ENCODE measurements around the gene PSMA7.

PSMA7 gene

GRCh38 chr20:62137092-62137384 lies 6.2 kb downstream of the PSMA7 start:
- DNase-seq (ENCODE audit: low read depth in 2 of 2), result no peak

GRCh38 chr20:62136283-62137091 lies 6.7 kb downstream of the PSMA7 start:
- peak in 1 of 2 donors; percentile 50 for DNase-seq (ENCODE audit: low read depth in 2 of 2)

DNA sequence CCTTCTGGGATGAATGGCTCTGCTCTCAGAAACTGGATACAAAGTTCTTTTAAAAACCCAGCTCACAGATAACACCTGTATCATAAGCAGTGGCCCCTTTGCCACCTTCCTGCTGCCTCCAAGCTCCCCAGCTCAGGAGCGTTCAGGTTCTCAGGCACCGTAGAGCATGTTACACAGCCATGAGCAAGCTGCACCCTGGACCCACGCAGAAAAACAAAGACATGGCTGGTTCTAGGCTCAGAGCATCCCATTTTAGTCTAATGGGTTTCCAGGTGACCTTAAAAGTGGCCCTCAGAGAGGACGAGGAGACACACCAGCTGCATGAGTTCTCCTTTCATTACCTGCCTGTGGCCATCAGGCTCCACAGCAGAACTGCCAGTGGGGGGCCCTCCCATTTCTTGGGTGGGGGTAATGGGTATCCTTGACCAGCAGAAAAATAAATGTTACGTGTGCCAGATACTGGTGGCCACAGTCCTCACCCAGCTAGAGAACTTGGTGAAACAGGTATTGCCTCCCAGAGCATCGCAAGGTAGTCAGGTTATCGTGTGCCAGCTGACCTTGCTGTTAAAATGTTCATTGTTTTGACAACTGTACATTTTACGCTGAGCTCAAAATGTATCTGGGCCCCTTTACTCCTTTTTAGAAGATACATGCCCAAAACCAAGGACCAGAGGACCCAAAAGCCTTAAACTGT lies 7.5 kb downstream of the PSMA7 start:
- no peak for DNase-seq (ENCODE audit: low read depth in 2 of 2)

DNA sequence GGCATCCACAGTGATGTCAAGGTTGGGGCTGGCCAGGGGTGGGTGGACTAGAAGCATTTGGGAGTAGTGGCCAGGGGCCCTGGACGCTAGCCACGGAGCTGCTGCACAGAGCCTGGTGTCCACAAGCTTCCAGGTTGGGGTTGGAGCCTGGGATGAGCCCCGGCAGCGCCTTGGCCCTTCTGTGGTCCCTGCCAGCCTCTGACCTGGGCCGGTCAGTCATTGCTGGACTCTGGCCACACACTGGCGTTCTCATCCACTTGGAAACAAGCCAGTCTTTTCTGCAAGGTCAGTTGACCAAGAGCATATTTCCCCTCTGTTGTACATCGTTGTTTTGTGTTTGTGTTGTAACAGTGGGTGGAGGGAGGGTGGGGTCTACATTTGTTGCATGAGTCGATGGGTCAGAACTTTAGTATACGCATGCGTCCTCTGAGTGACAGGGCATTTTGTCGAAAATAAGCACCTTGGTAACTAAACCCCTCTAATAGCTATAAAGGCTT lies 8.4 kb downstream of the PSMA7 start:
- no peak for DNase-seq (ENCODE audit: low read depth in 2 of 2)

DNA sequence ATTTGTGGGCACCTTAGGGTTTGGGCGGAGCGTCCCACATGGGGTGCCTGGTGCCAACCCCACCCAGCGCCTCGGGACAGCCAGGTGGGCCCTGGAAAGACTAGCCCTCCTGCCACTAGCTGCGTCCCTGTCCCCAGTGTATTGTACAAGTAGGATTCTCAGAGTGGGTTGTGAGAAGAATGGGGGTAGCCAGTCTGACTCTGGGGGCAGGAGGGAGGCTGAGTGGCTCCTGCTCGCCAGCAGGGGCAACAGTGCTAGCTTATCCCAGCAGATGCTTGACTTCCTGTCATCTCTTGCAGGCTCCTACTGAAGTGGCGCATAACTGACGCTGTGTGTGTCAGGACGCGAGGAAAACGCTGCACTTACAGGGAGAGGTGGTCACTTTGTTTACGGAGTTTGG lies 9.3 kb downstream of the PSMA7 start:
- DNase-seq (ENCODE audit: low read depth in 2 of 2), result no peak

DNA sequence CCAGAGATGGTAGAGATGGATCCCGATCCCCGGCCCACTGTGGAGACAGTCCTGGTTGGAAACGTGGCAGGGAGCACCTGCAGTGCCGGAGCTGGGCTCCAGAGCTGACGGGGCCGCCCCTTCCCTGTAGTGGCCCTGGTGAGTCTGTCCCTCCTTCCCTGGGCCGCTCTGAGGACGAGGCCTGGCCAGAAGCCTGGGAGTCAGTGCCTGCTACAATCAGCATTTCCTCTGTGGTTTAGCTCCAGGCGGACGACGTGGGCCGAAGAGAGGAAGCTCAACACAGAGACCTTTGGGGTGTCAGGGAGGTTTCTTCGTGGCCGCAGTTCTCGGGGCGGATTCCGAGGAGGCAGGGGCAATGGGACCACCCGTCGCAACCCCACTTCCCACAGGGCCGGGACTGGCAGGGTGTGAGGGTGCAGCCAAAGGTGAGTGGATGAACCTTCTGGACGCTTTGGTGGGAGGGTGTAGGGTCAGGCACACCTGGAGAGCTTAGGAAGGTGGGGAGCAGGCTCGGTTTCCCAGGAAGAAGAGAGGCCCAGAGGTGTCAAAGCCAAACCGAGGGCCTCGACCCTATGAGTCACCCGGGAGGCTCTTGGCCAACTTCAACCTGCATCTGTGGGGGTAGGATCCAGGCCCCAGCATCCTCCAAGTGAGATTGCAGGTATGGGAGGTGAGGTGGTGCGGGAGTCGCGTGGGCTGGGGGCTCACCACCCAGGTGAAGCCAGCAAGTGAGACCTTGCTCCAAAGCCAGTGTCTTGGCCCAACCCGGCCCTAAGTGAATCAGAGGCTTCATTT lies 9.9 kb downstream of the PSMA7 start:
- no peak for DNase-seq (ENCODE audit: low read depth in 2 of 2)

GRCh38 chr20:62132421-62132820 lies 10.8 kb downstream of the PSMA7 start:
- no peak for DNase-seq (ENCODE audit: low read depth in 2 of 2)

- no peak for DNase-seq (ENCODE audit: low read depth in 2 of 2)
Measured at GRCh38 chr20:62131560-62132320, 11.5 kb downstream of the PSMA7 start.

GRCh38 chr20:62129731-62130531 lies 13.3 kb downstream of the PSMA7 start:
- no peak for DNase-seq (ENCODE audit: low read depth in 2 of 2)

DNA sequence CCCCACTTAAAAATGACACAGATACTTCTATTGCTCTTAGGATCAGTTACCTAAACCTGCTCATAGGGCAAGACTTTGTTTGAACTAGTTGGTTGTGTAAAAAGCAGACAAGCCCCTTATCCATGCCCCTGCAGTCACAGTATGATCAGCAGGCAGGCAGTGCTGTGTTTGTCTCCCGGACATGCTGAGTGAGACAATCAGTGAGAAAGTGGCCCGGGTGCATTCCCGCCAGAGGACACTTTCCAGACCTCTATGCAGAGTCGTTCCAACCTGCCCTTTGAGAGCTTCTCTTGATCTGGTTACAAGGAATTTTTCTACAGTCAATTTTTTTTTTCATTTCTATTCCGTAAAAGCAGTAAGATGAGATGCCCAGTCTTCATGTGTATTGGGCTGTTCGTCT lies 14.7 kb downstream of the PSMA7 start:
- DNase-seq (ENCODE audit: low read depth in 2 of 2), result no peak

DNA sequence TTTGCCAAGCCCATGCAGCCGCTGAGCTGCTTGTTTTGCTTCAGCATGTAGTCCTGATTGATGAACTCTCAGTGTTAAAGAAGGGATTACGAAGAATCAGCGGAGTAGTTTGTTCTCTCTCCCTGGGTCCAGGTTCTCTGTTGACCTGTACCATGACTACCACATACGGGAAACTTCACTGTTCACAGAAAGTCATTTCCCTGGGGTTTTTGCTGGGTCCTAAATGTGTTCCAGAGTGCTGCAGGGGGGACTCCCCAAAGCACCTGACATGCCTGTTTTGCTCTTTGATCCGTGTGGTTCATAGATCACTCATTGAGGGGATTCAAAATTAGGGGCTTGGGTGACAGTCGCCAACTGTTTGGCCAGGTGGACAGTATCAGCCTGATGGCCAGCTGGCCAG lies 15.4 kb downstream of the PSMA7 start:
- no peak for DNase-seq (ENCODE audit: low read depth in 2 of 2)

DNA sequence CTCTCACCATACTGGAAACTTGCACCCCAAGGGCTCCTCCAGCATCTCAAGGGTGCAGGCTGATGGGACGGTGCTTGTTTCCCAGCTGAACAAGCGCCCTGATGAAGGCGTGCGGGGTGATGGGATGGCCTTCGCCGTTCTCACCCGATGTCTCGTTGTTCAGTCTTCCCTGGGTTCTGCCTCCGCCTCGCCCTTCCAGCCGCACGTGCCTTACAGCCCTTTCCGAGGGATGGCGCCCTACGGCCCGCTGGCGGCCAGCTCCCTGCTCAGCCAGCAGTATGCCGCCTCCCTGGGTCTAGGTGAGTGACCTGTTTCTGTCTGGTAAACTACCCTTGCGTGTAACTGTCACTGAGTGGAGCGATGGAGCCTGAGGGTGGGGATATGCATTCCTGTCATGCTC lies 17.1 kb downstream of the PSMA7 start:
- no peak for DNase-seq (ENCODE audit: low read depth in 2 of 2)

- no peak for DNase-seq (ENCODE audit: low read depth in 2 of 2)
Measured at GRCh38 chr20:62123450-62124118, 19.6 kb downstream of the PSMA7 start.

GRCh38 chr20:62122654-62123449 lies 20.3 kb downstream of the PSMA7 start:
- DNase-seq (ENCODE audit: low read depth in 2 of 2), result no peak

DNA sequence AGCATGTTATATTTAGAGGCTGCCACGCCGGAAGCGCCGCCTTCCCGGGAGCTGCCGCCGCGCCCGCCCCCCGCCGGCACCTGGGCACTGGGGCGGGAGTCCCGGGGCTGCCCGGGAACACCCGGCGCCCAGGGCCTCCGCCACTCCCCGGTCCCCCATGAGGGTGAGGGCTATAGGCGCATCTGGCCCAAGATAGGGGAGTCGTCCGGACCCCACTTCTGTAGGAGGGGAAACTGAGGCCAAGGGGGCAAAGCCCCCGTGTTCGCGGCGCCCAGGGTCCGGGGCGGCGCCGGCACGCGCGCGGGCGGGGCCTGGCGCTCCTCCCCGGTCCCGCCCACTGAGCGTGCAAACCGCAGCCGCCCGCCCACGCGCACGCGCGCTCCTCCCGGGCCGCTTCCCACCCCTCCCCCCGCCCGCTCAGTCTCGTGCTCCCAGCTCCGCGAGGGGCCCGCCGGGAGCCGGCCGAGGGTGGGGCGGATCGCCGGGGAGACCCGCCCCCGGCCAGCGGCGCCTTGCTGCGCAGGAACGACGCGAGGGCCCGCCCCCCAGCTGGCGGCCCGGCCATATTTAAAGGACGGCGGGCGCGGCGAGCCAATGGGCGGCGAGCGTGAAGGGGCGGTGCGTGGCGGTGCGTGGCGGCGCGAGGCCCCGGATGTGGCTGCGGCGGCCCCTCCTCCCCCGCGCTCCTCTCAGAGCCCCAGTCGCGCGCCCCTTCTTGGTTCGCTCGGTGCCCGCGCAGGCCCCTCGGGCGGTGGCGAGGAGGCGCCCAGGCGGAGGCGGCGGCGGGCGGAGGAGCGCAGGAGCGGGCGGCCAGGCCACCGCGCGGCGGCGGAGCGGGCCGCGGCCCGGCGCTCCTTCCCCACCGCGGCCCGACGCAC lies 21.2 kb downstream of the PSMA7 start, which contains the start of gene LSM14B:
Gene LSM14B, plus strand, starts transcription at position 700 of the 878 bp plus-strand sequence. CDS start 192 bp downstream, outside the sequence.
- peak; percentile 95 to 96 for DNase-seq (ENCODE audit: low read depth in 2 of 2)

GRCh38 chr20:62120990-62121775 lies 22.0 kb downstream of the PSMA7 start:
- DNase-seq (ENCODE audit: low read depth in 2 of 2), result no peak

GRCh38 chr20:62120365-62120762 lies 22.8 kb downstream of the PSMA7 start:
- no peak for DNase-seq (ENCODE audit: low read depth in 2 of 2)

Measured in stimulated activated CD4-positive, alpha-beta T cell treated with anti-CD3 and anti-CD28 coated beads, Interleukin-1b, Interleukin-23, amount 100 ng/mL, for 1 hour (primary cell).